ENCODE measurements around the gene CXCR6. TPM values are rescaled to one million over a fixed set of nuclear protein-coding genes. Genes with fewer than 3 reads are reported as not detected.

CXCR6 gene
- total and polyA plus RNA-seq, 2 of the 13 experiments (the other 11 are each of a cell fraction or from before 2014, with no cell fraction given): not detected

DNA sequence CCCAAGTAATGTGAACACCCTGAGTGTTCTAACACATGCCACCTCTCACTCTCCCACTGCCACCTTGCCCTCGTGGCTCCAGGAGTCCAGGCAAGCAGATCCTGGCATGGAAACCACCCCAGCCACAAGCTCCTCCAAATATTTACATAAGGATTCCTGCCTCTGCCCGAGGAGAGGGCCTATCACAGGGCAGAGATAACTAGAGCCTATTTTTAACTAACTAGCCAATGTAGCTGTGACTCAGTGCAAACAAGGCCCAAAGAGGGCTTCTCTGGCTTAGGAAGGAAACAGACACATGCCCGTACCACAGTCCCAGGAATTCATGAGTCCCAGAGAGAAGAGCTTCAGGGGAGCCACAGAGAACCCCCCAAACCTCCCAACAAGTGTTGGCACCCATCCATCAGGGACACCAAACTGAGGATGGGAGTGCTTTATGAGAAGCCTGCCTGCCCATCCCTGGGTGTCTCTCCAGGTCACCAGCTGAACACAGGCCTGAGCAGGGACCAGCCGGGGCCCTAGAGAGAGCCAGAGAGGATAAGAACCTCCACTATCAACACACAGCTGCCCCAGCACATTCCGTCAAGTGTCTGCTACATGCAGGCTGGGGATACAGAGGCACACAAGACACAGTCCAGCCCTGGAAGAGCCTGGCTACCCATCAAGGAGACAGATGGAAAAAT is 43.2 kb downstream of the CXCR6 start (continued):
- TF ChIP-seq, protein P1, sequence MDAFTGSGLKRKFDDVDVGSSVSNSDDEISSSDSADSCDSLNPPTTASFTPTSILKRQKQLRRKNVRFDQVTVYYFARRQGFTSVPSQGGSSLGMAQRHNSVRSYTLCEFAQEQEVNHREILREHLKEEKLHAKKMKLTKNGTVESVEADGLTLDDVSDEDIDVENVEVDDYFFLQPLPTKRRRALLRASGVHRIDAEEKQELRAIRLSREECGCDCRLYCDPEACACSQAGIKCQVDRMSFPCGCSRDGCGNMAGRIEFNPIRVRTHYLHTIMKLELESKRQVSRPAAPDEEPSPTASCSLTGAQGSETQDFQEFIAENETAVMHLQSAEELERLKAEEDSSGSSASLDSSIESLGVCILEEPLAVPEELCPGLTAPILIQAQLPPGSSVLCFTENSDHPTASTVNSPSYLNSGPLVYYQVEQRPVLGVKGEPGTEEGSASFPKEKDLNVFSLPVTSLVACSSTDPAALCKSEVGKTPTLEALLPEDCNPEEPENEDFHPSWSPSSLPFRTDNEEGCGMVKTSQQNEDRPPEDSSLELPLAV (CRISPR knock-in tag; conservative IDR thresholded peaks at IDR 0.05; ENCODE audit: low read depth): no peak
- TF ChIP-seq IKZF1 (IDR thresholded peaks at IDR 0.05): no peak
- TF ChIP-seq ZNF615 (CRISPR knock-in tag; IDR thresholded peaks at IDR 0.05; ENCODE audit: borderline replicate concordance): no peak
- TF ChIP-seq, protein P2, sequence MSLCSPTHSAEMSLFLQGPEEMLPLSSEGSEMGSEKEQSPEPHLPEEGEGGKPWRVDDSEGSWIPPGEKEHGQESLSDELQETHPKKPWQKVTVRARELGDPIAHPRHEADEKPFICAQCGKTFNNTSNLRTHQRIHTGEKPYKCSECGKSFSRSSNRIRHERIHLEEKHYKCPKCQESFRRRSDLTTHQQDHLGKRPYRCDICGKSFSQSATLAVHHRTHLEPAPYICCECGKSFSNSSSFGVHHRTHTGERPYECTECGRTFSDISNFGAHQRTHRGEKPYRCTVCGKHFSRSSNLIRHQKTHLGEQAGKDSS (CRISPR knock-in tag; IDR thresholded peaks at IDR 0.05; ENCODE audit: borderline replicate concordance, low read depth): no peak
- no peak for TF ChIP-seq MZF1 (CRISPR knock-in tag; IDR thresholded peaks at IDR 0.05; ENCODE audit: borderline replicate concordance)
- no peak for TF ChIP-seq SIX4 (CRISPR knock-in tag; IDR thresholded peaks at IDR 0.05)
- TF ChIP-seq KLF13 (CRISPR knock-in tag; IDR thresholded peaks at IDR 0.05): no peak
- no peak for TF ChIP-seq NPAS2 (CRISPR knock-in tag; IDR thresholded peaks at IDR 0.05; ENCODE audit: borderline replicate concordance)
- TF ChIP-seq DMAP1 (CRISPR knock-in tag; IDR thresholded peaks at IDR 0.05): no peak
- TF ChIP-seq PTBP1 (IDR thresholded peaks at IDR 0.05; ENCODE audit: low read depth, low read length, poor library complexity, severe bottlenecking): no peak
- no peak for TF ChIP-seq RFXANK (CRISPR knock-in tag; IDR thresholded peaks at IDR 0.05)
- no peak for TF ChIP-seq U2AF2 (IDR thresholded peaks at IDR 0.05; ENCODE audit: low read depth, low read length)
- TF ChIP-seq RNF2 (conservative IDR thresholded peaks at IDR 0.05; ENCODE audit: low read depth): 0 out of 2 replicates have a peak, but pooled peaks have one; percentile 20
- TF ChIP-seq, protein P3, sequence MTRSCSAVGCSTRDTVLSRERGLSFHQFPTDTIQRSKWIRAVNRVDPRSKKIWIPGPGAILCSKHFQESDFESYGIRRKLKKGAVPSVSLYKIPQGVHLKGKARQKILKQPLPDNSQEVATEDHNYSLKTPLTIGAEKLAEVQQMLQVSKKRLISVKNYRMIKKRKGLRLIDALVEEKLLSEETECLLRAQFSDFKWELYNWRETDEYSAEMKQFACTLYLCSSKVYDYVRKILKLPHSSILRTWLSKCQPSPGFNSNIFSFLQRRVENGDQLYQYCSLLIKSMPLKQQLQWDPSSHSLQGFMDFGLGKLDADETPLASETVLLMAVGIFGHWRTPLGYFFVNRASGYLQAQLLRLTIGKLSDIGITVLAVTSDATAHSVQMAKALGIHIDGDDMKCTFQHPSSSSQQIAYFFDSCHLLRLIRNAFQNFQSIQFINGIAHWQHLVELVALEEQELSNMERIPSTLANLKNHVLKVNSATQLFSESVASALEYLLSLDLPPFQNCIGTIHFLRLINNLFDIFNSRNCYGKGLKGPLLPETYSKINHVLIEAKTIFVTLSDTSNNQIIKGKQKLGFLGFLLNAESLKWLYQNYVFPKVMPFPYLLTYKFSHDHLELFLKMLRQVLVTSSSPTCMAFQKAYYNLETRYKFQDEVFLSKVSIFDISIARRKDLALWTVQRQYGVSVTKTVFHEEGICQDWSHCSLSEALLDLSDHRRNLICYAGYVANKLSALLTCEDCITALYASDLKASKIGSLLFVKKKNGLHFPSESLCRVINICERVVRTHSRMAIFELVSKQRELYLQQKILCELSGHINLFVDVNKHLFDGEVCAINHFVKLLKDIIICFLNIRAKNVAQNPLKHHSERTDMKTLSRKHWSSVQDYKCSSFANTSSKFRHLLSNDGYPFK (CRISPR knock-in tag; IDR thresholded peaks at IDR 0.05; ENCODE audit: borderline replicate concordance): no peak
- no peak for TF ChIP-seq ZNF878 (CRISPR knock-in tag; IDR thresholded peaks at IDR 0.05)
- TF ChIP-seq, protein P4, sequence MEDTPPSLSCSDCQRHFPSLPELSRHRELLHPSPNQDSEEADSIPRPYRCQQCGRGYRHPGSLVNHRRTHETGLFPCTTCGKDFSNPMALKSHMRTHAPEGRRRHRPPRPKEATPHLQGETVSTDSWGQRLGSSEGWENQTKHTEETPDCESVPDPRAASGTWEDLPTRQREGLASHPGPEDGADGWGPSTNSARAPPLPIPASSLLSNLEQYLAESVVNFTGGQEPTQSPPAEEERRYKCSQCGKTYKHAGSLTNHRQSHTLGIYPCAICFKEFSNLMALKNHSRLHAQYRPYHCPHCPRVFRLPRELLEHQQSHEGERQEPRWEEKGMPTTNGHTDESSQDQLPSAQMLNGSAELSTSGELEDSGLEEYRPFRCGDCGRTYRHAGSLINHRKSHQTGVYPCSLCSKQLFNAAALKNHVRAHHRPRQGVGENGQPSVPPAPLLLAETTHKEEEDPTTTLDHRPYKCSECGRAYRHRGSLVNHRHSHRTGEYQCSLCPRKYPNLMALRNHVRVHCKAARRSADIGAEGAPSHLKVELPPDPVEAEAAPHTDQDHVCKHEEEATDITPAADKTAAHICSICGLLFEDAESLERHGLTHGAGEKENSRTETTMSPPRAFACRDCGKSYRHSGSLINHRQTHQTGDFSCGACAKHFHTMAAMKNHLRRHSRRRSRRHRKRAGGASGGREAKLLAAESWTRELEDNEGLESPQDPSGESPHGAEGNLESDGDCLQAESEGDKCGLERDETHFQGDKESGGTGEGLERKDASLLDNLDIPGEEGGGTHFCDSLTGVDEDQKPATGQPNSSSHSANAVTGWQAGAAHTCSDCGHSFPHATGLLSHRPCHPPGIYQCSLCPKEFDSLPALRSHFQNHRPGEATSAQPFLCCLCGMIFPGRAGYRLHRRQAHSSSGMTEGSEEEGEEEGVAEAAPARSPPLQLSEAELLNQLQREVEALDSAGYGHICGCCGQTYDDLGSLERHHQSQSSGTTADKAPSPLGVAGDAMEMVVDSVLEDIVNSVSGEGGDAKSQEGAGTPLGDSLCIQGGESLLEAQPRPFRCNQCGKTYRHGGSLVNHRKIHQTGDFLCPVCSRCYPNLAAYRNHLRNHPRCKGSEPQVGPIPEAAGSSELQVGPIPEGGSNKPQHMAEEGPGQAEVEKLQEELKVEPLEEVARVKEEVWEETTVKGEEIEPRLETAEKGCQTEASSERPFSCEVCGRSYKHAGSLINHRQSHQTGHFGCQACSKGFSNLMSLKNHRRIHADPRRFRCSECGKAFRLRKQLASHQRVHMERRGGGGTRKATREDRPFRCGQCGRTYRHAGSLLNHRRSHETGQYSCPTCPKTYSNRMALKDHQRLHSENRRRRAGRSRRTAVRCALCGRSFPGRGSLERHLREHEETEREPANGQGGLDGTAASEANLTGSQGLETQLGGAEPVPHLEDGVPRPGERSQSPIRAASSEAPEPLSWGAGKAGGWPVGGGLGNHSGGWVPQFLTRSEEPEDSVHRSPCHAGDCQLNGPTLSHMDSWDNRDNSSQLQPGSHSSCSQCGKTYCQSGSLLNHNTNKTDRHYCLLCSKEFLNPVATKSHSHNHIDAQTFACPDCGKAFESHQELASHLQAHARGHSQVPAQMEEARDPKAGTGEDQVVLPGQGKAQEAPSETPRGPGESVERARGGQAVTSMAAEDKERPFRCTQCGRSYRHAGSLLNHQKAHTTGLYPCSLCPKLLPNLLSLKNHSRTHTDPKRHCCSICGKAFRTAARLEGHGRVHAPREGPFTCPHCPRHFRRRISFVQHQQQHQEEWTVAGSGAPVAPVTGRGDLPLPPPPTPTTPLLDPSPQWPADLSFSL (CRISPR knock-in tag; IDR thresholded peaks at IDR 0.05): no peak
- peak; percentile 83 for TF ChIP-seq FOXA3 (CRISPR knock-in tag; IDR thresholded peaks at IDR 0.05)
- no peak for TF ChIP-seq ISX (CRISPR knock-in tag; conservative IDR thresholded peaks at IDR 0.05)
- TF ChIP-seq PHF21A (CRISPR knock-in tag; IDR thresholded peaks at IDR 0.05): no peak
- TF ChIP-seq POGZ (CRISPR knock-in tag; IDR thresholded peaks at IDR 0.05): peak; percentile 59; the same call in 1 of the 2 replicates
